Ovary (tissue), 9 donors: ENCODE results near the gene SLC19A1. TPM values are rescaled to one million over a fixed set of nuclear protein-coding genes. Genes with fewer than 3 reads are reported as not detected.
"Not testable (repeated sequence)": the region's sequence is repeated elsewhere in the genome, so short reads cannot be mapped to it uniquely, and the experiment has no call there.

Source experiments
- DNase-seq, 5 donors: peaks; one replicate each; pipeline ENCODE4 v3.0.0-alpha.2; 2019 to 2020
- H3K27ac ChIP-seq, 2 donors: fragments of 200-600 bp; one replicate each; pipeline versions ENCODE4 v1.5.1 to v1.8.0; 2019 to 2022
- H3K27me3 ChIP-seq: fragments of 200-600 bp; one replicate; pipeline ENCODE4 v1.8.0; 2022
- H3K36me3 ChIP-seq: fragments of 200-600 bp; sonication (generic); one replicate; pipeline ENCODE4 v1.5.1; 2019
- H3K4me1 ChIP-seq: one replicate; pipeline ENCODE4 v1.8.1; 2013; ENCODE audit warnings: mild to moderate bottlenecking, moderate library complexity; ENCODE audit not compliant: insufficient read depth
- H3K4me3 ChIP-seq: fragments of 200-600 bp; sonication (generic); one replicate; pipeline ENCODE4 v1.5.1; 2017
- H3K9me3 ChIP-seq, 2 donors: fragments of 200-600 bp in 1 of 2; sonication (generic) in 1 of 2; one replicate each; pipeline versions ENCODE4 v1.5.1 to v1.8.1; 2013 to 2019; ENCODE audit warnings: mild to moderate bottlenecking in 1 of 2, moderate library complexity in 1 of 2
- CTCF ChIP-seq, 3 donors: fragments of 450-650 bp in 2 of 3; fragments of 200-600 bp in 1 of 3; IDR thresholded peaks; one replicate each; pipeline versions ENCODE4 v1.5.1 to v1.8.0; 2016 to 2022; ENCODE audit warnings: antibody characterized with exemption in 3 of 3, mild to moderate bottlenecking in 1 of 3
- EP300 ChIP-seq: sonication (generic); formaldehyde crosslinking; IDR thresholded peaks from one replicate; pipeline ENCODE4 v1.6.1; 2017; ENCODE audit warnings: antibody characterized with exemption
- POLR2A ChIP-seq: fragments of 450-650 bp; IDR thresholded peaks from one replicate; pipeline ENCODE4 v1.6.1; 2017; ENCODE audit warnings: antibody characterized with exemption, mild to moderate bottlenecking, moderate library complexity
- WGBS, 3 donors: extraction: QIAGEN DNeasy Blood & Tissue Kit in 1 of 3; methylation state at CpG; one replicate each; pipeline versions ENCODE4 v1.1.5 to v1.1.7; 2013 to 2017; 5-methylcytosine and 5-hydroxymethylcytosine counted together
- intact Hi-C, 4 donors: fragments of 100-400 bp; cut with DNase I; formaldehyde crosslinking; loops; one replicate each; pipeline versions ENCODE4 v1.11.0 to v1.15.1; 2022 to 2023
- polyA plus RNA-seq, 2 donors: library from polyadenylated mRNA; stranded (reverse); fragments of 200-250 nt in 1 of 2; fragments of 350-450 nt in 1 of 2; fragmentation: Illumina TruSeq in 1 of 2; extraction: RNeasy Lipid Tissue Mini Kit (QIAGEN cat#74804) in 1 of 2; gene quantifications; one replicate each; pipeline ENCODE4 v1.2.3, GENCODE V29; 2013 to 2014
- total RNA-seq, 7 donors: library from RNA; depleted of rRNA in 2 of 7; stranded (reverse); fragments of >200 nt in 2 of 7; fragmentation: NEBNext Ultra II Directional in 3 of 7; extraction: Animal tissue kit (Norgen Biotek cat#: 25700) in 3 of 7; gene quantifications; one replicate each; pipeline versions ENCODE4 v1.1.0 to v1.2.4, GENCODE V29; 2016 to 2023
- donor health status: DM: no; HTN: no; CAD: no; lungs with moderate emphysema.
- donor health status: DM: no; HTN: no; CAD: no.
- donor health status: Bipolar disorder and iron deficiency.
- donor health status: DM: yes; HTN: yes; CAD: no.
- donor health status: DM: no; HTN: no; CAD: no.
- donor health status: DM: yes; HTN: yes; CAD: no.

Gene SLC19A1
- total and polyA plus RNA-seq, 9 donors = 0.88 to 18.2 (median 8.1) TPM

DNA sequence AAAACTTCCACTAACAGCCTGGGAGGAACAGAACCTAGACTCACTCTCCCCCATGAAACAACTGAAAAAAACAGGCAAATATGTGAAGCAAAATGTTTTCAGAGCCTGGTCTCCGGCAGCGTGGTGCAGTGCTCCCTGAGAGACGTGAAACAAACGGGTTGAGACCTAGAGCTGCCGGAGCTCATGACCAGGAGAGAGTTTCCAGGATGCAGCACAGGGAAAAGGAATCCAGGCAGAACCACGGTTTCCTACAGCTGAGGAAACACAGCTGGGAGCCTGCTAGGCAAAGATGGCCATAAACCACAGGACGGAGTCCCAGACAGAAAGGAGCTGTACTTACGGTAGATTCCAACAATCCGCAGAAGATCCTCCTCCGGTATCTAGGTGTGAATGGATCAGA is 20.2 kb upstream of the SLC19A1 start:
- no peak overlapping the region for H3K27ac ChIP-seq
- H3K36me3 ChIP-seq = no peaks in the 10 kb centered on the region
- H3K27me3 ChIP-seq = no peaks in the 10 kb centered on the region
- no peak for DNase-seq
- H3K4me3 ChIP-seq = no peak overlapping the region
- WGBS, 3 donors = 16 to 21% (median 19%) methylated on average over 10 of the region's 10 CpGs
- H3K9me3 ChIP-seq = no peaks in the 10 kb centered on the region
- no peaks in the 10 kb centered on the region for H3K4me1 ChIP-seq
- TF ChIP-seq CTCF (IDR thresholded peaks at IDR 0.05) = no peak
- no peak for TF ChIP-seq POLR2A
- TF ChIP-seq EP300 = no peak
- intact Hi-C loops = loop anchor here in 2 of 4 donors (5.0 to 10.0 kb wide), 2 partner anchors 50 to 82 kb away; partner anchors contain the start of gene PCBP3 (in 1 of the 2)

- not testable (repeated sequence) for H3K9me3 ChIP-seq, DNase-seq, H3K27ac ChIP-seq, H3K36me3 ChIP-seq, H3K4me3 ChIP-seq, H3K27me3 ChIP-seq, H3K4me1 ChIP-seq
- 88 to 97% (median 95%) methylated on average over 8 of the region's 8 CpGs for WGBS, 3 donors
- intact Hi-C loops = loop anchor here in 2 of 4 donors (5.0 to 10.0 kb wide), 2 partner anchors 51 to 84 kb away; partner anchors contain the start of gene PCBP3 (in 1 of the 2)
Measured at GRCh38 chr21:45561241-45561640, 19.0 kb upstream of the SLC19A1 start.

DNA sequence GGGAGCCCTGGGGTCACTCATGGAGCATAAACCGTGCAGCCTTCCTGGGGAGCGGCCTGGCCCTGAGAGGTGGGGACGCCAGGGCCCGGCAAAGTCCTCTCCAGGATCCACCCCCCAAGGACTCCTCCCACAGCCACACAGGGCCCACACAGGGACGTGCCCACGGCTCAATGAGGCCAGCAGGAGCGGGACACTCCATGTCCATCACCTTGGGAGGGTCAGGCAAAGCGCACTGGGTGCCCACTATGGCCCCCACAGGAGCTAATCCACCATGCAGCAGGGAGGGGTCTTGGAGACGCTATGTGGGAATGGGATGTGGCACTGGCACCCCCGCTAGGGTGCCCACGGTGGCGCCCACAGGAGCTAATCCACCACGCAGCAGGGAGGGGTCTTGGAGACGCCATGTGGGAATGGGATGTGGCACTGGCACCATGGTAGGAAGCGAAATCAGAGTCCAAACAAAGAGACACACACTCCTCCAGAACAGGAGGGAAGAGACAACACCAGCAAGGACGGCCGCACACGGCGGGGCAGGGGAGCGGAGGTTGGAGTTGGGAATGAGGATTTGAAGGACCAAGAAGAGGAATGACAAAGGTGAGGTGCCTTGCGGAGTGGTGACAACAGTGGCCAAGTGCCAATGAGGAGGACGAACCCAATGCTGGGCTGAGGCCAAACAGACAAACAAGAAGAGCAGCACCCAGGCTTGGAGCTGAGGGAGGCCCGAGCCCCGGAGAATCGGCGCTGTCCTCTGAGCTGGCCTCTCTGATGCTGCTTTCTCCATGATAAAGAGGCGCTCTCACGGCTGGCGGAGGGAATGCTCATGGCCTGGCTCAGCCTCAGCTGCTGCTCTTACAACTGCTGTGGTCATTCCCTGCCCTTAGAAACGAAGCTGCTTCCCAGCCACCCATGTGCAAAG is 18.1 kb upstream of the SLC19A1 start:
- DNase-seq = no peak
- Histone ChIP-seq H3K36me3 (no peaks in the 10 kb centered on the region), H3K4me1 (no peaks in the 10 kb centered on the region), H3K9me3 (no peaks in the 10 kb centered on the region), H3K4me3 (no peak overlapping the region), H3K27ac (no peak overlapping the region), H3K27me3 (no peaks in the 10 kb centered on the region)
- TF ChIP-seq CTCF (IDR thresholded peaks at IDR 0.05) = no peak
- no peak for TF ChIP-seq POLR2A
- no peak for TF ChIP-seq EP300
- intact Hi-C loops = loop anchor here in 2 of 4 donors (5.0 to 10.0 kb wide), 2 partner anchors 52 to 84 kb away; partner anchors contain the start of gene PCBP3 (in 1 of the 2)
- 81 to 83% (median 82%) methylated on average over 30 of the region's 30 CpGs for WGBS, 3 donors

DNA sequence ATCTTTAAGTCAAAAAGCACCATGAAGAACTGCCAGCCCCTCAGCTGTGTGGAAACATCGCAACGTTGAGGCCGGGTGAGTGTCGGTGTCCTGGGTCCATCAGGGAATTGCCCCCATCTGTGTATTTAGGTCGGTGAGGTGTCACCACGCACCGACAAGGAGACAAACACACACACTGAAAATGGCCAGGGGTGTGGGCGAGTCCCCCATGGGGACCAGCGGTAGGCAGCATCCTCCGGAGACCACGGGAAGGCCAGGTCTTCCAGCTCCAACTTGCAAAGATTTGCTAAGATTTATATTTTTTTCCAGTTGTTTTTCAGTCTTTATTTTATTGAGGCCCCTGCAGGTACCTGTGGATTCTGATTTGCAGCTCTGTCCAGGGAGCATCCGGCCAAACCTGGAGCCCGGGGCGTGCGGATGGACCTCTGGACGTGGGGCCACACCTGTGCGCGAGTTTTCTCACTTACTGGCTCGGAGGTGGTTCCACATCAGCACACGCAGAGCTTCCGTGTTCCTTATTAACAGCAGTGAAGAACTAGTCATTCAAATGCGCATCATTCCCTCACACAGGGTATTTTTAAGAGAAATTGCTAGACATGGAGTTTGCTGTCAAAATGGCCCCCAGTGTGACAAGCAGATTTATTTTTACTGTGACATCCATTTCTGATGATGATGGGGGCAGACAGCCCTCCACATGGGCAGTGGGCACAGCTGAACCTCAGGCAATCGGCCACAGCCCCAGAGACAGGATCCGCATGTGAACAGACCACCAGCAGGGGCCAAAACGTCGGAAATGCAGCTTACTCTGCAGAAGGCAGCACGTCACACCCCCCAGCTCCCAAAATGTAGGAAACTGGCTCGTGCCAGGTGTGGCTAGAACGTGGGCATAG is 17.2 kb upstream of the SLC19A1 start:
- Histone ChIP-seq H3K9me3 (no peaks in the 10 kb centered on the region), H3K4me3 (no peak overlapping the region), H3K36me3 (no peaks in the 10 kb centered on the region), H3K4me1 (no peaks in the 10 kb centered on the region), H3K27me3 (no peaks in the 10 kb centered on the region), H3K27ac (no peak overlapping the region)
- intact Hi-C loops = loop anchor here (2.0 to 10.0 kb wide), 6 partner anchors 33 to 265 kb away; partner anchors contain the start of gene PCBP3 (in 1 of the 4)
- TF ChIP-seq CTCF (IDR thresholded peaks at IDR 0.05) (no peak), POLR2A (no peak), EP300 (no peak)
- 83 to 86% (median 84%) methylated on average over 29 of the region's 29 CpGs for WGBS, 3 donors
- no peak for DNase-seq
